GM12892 (cell line): ENCODE measurements around the gene OXCT1. TPM values are rescaled to one million over a fixed set of nuclear protein-coding genes. Genes with fewer than 3 reads are reported as not detected.
A peak's percentile ranks its signal among the peaks of the same experiment; 100 is the strongest.

Source experiments
- DNase-seq: peaks from one replicate; pipeline ENCODE4 v3.0.0; 2011; ENCODE audit not compliant: insufficient read length
- FAIRE-seq: peaks from 2 replicates; lab custom pipeline; 2011; peaks lifted over from hg19 to GRCh38; lab: Jason Lieb, UNC
- POLR2A ChIP-seq: IDR thresholded peaks from 2 replicates; pipeline ENCODE4 v1.6.1; 2011; ENCODE audit warnings: low read depth, low read length, control low read depth
- POLR2AphosphoS5 ChIP-seq: IDR thresholded peaks from 2 replicates; pipeline ENCODE4 v1.6.1; 2011; ENCODE audit warnings: low read depth, low read length, control low read depth
- TAF1 ChIP-seq: IDR thresholded peaks from 2 replicates; pipeline ENCODE4 v1.6.1; 2011; ENCODE audit warnings: low read depth, mild to moderate bottlenecking, control low read depth, low read length, borderline replicate concordance
- polyA plus RNA-seq: library from polyadenylated mRNA; unstranded; fragments of >200 nt; gene quantifications from one replicate; pipeline ENCODE4 v1.2.1, GENCODE V29; 2012; ENCODE audit warnings: missing spikeins, inconsistent platforms; ENCODE audit not compliant: missing spikeins

Gene OXCT1
- 48.8 TPM for polyA plus RNA-seq

GRCh38 chr5:41869724-41870626 lies at the start of gene OXCT1:
TSS of gene OXCT1 (minus strand) at chr5:41870425. CDS start at chr5:41870358, 67 bp downstream.
- peak; percentile 87 for FAIRE-seq
- TF ChIP-seq POLR2A = peak; percentile 98
- TF ChIP-seq POLR2AphosphoS5 = peak; percentile 96
- peak; percentile 86 for TF ChIP-seq TAF1

GRCh38 chr5:41918105-41918504 lies 47.9 kb upstream of the OXCT1 start:
- TF ChIP-seq TAF1 = no peak
- TF ChIP-seq POLR2A = no peak
- TF ChIP-seq POLR2AphosphoS5 = no peak
- FAIRE-seq (no peak), DNase-seq (no peak)

More at GRCh38 chr5:41869724-41870626, at the start of gene OXCT1:
- peak; percentile 82 for DNase-seq

- no peak for DNase-seq
- FAIRE-seq = no peak
- TF ChIP-seq TAF1 = no peak
- TF ChIP-seq POLR2A = no peak
- no peak for TF ChIP-seq POLR2AphosphoS5
Measured at GRCh38 chr5:41908374-41909079, 38.3 kb upstream of the OXCT1 start.

GRCh38 chr5:41906151-41906550 lies 35.9 kb upstream of the OXCT1 start:
- peak; percentile 24 for FAIRE-seq
- TF ChIP-seq POLR2AphosphoS5 (no peak), POLR2A (no peak), TAF1 (no peak)
- DNase-seq = no peak

- peak; percentile 89; the same call in 1 of the 2 replicates for TF ChIP-seq TAF1
- peak; percentile 79 for TF ChIP-seq POLR2AphosphoS5
- peak; percentile 92 for TF ChIP-seq POLR2A
- DNase-seq = peak; percentile 73
- FAIRE-seq = peak; percentile 99
Measured at GRCh38 chr5:41903892-41904799, 33.9 kb upstream of the OXCT1 start, which contains the start of gene RIMOC1. TSS of gene RIMOC1 (plus strand) at chr5:41904344. CDS start at chr5:41904368, 24 bp downstream.

GRCh38 chr5:41903382-41903891 lies 33.2 kb upstream of the OXCT1 start:
- peak; percentile 14 for FAIRE-seq
- TF ChIP-seq POLR2A (no peak), POLR2AphosphoS5 (no peak), TAF1 (no peak)
- no peak for DNase-seq

- FAIRE-seq (no peak), DNase-seq (no peak)
- no peak for TF ChIP-seq POLR2AphosphoS5
- TF ChIP-seq POLR2A = no peak
- no peak for TF ChIP-seq TAF1
Measured at GRCh38 chr5:41896230-41896629, 26.0 kb upstream of the OXCT1 start.

- peak; percentile 38 for FAIRE-seq
- TF ChIP-seq POLR2AphosphoS5 (no peak), POLR2A (no peak), TAF1 (no peak)
Measured at GRCh38 chr5:41893074-41893851, 23.0 kb upstream of the OXCT1 start.

GRCh38 chr5:41892031-41892430 lies 21.8 kb upstream of the OXCT1 start:
- DNase-seq (no peak), FAIRE-seq (no peak)
- TF ChIP-seq POLR2A (no peak), POLR2AphosphoS5 (no peak), TAF1 (no peak)

More at GRCh38 chr5:41893074-41893851, 23.0 kb upstream of the OXCT1 start:
- DNase-seq = no peak
